Measurements from ENCODE around the gene PCYT1A.

DNA sequence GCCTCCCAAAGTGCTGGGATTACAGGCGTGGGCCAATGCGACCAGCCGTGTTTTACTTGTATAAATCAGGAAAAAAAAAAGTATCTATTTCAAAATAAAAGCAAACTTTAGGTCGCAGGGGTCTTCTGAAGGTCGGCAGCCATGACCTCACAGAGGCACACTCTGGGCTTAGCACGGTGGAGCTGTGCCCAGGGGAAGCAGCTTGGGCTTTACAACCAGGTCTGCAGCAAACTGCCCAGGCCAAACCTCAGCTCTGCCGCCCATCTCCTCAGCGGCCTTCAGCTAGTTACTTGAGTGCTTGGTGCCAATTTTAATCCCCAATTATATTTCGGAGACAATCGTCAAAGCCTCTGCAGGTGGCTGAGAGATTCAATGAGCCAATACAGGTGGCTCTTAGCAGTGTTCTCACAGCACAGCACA lies 106.4 kb downstream of the PCYT1A start:
- no peak for TF ChIP-seq TARDBP (CRISPR knock-in tag; IDR thresholded peaks at IDR 0.05)
- TF ChIP-seq EP300 (IDR thresholded peaks at IDR 0.05; ENCODE audit: low read depth in 2 of 2, low read length in 2 of 2): no peak
- TF ChIP-seq EP300 (CRISPR knock-in tag; IDR thresholded peaks at IDR 0.05; ENCODE audit: borderline replicate concordance): no peak
- TF ChIP-seq RFX5 (IDR thresholded peaks at IDR 0.05; ENCODE audit: low read depth, low read length): no peak
- TF ChIP-seq, protein P1, sequence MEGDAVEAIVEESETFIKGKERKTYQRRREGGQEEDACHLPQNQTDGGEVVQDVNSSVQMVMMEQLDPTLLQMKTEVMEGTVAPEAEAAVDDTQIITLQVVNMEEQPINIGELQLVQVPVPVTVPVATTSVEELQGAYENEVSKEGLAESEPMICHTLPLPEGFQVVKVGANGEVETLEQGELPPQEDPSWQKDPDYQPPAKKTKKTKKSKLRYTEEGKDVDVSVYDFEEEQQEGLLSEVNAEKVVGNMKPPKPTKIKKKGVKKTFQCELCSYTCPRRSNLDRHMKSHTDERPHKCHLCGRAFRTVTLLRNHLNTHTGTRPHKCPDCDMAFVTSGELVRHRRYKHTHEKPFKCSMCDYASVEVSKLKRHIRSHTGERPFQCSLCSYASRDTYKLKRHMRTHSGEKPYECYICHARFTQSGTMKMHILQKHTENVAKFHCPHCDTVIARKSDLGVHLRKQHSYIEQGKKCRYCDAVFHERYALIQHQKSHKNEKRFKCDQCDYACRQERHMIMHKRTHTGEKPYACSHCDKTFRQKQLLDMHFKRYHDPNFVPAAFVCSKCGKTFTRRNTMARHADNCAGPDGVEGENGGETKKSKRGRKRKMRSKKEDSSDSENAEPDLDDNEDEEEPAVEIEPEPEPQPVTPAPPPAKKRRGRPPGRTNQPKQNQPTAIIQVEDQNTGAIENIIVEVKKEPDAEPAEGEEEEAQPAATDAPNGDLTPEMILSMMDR (CRISPR knock-in tag; IDR thresholded peaks at IDR 0.05): no peak
- no peak for TF ChIP-seq EZH2 (conservative IDR thresholded peaks at IDR 0.05; ENCODE audit: low read depth, low read length)
- no peak for TF ChIP-seq ETV6 (CRISPR knock-in tag; conservative IDR thresholded peaks at IDR 0.05)
